T47D (cell line): ENCODE measurements around the gene TOR1AIP2.
"Not testable (repeated sequence)": the region's sequence is repeated elsewhere in the genome, so short reads cannot be mapped to it uniquely, and the experiment has no call there.

Source experiments
- DNase-seq, 2 experiments: peaks; one replicate each; pipeline versions ENCODE4 v3.0.0 to v3.0.0-alpha.2; 2011 to 2012; ENCODE audit warnings: low read depth in 1 of 2, low spot score in 1 of 2
- JUND ChIP-seq: IDR thresholded peaks from 2 replicates; pipeline ENCODE4 v1.6.1; 2012; ENCODE audit warnings: low read depth
- in situ Hi-C: cut with HindIII; loops from 2 replicates; pipeline ENCODE4 v1.10.0; 2016; ENCODE audit warnings: low sequenced_read_pairs, low pct_unique_long_range_greater_than_20kb

The TOR1AIP2 gene

DNA sequence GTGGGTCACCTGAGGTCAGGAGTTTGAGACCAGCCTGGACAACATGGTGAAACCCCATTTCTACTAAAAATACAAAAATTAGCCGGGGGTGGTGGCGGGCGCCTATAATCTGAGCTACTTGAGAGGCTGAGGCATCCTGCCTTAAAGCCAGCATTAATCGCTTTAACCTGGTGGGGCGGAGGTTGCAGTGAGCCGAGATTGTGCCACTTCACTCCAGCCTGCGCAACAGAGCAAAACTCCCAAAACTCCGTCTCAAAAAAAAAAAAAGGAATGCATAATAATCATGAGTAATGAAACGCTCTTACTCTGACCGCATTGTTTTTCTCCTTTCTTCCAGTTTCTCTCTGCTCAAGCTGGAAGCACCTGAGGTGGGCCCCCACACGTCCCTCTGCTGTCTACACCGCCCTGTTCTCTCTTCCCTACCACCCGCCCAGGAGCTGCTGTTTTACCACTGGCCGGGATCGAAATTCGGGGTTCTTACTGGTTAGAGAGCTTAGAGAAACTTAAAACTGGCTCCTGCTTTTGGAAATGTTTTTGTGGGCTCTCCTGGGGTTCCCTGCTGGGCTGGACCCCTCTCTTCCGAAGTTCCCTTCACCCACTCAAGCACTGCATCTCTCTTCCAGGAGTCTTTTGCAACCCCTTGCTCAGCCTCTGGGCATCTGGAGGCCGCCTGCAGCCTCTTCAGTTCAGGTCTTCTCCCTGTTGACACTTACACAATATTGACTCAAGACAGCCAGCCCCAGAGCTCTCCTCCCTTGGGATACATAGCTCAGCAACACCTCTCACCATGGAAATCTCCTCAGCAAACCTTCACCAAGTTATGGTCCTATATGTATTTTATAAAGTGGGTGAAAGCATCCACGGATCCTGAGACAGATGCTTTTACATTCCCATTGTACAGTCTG, 72.1 kb downstream of the TOR1AIP2 start:
- peak in 1 of 2 experiments; percentile 48 for DNase-seq
- in situ Hi-C loops: no loop called here
- TF ChIP-seq JUND: no peak

DNA sequence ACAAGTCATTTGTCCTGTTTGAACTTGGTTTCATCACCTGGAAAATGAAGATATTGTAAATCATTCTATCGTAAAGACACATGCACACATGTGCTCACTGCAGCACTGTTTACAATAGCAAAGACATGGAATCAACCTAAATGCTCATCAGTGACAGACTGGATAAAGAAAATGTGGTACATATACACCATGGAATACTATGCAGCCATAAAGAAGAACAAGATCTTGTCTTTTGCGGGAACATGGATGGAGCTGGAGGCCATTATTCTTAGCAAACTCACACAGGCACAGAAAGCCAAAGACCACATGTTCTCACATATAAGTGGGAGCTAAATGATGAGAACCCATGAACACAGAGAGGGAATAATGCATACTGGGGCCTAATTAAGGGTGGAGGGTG, 73.2 kb downstream of the TOR1AIP2 start:
- in situ Hi-C loops, DNase-seq: not testable (repeated sequence)

DNA sequence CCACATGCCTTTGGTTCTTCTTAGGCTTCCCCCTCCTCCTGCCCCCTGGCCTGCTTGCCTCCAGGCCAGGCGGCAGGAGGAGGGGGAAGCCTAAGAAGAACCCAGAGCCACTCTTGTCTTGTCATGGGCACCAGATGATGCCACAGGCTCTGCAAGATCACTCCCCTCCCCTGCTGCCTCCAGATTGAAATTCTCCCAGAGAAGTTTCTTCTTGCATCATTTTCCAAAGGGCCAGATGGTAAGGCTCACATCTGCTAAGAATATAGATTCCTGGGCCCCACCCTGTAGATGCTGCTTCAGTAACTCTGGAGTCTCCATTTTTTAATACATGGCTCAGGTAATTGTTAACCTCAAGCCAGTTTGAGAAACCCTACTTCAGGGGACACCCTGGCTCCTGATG, 73.7 kb downstream of the TOR1AIP2 start:
- no peak for TF ChIP-seq JUND
- in situ Hi-C loops: no loop called here
- no peak for DNase-seq

DNA sequence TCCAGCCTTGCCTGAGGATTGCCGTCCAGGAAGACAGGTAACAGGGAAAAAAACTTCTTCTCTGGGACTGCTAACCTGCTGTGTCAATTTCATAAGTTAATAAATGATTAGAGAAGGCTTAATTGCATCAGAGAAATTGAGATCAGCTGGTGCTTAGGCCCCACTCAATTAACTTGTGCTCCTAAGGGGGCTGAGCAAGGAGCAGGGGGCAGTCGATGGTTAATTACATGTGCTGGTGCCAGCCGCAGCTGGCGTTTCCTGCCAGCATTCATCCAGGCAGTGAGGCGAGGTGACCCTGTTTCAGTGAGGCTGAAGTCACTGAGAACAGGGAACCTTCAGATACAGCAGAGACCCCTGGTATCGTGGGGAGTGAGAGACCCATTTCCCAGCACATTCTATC, 74.5 kb downstream of the TOR1AIP2 start:
- in situ Hi-C loops: no loop called here
- DNase-seq: no peak
- no peak for TF ChIP-seq JUND

DNA sequence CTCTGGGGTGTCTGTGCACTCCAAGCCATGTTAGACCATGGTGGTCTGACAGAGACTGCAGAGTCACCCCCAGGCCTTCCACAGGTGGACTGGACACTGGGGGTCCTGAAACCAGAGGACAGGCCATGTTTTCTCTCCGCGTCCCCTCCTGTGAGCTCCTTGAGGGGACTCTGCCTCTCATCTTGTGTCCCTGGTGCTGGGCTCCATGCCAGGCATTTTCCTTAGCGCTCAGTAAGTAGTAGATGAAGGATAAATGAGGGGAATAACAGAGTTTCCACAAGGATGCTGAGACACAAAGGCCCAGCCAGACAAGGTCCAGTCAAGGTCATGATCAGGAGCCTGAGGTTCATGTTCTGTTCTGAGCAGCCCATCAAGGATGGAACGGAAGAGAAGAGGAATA, 77.1 kb downstream of the TOR1AIP2 start:
- no peak for TF ChIP-seq JUND
- DNase-seq: no peak
- in situ Hi-C loops: no loop called here

GRCh38 chr1:179798864-179799516, 78.6 kb downstream of the TOR1AIP2 start:
- DNase-seq: no peak
- TF ChIP-seq JUND: no peak
- in situ Hi-C loops: no loop called here

GRCh38 chr1:179798213-179798863, 79.3 kb downstream of the TOR1AIP2 start:
- no peak for DNase-seq
- no peak for TF ChIP-seq JUND
- in situ Hi-C loops: no loop called here

GRCh38 chr1:179794669-179795068, 82.9 kb downstream of the TOR1AIP2 start:
- DNase-seq: no peak
- in situ Hi-C loops: no loop called here

GRCh38 chr1:179794146-179794545, 83.5 kb downstream of the TOR1AIP2 start:
- DNase-seq: no peak
- no peak for TF ChIP-seq JUND
- in situ Hi-C loops: no loop called here

More at GRCh38 chr1:179794669-179795068, 82.9 kb downstream of the TOR1AIP2 start:
- no peak for TF ChIP-seq JUND

DNA sequence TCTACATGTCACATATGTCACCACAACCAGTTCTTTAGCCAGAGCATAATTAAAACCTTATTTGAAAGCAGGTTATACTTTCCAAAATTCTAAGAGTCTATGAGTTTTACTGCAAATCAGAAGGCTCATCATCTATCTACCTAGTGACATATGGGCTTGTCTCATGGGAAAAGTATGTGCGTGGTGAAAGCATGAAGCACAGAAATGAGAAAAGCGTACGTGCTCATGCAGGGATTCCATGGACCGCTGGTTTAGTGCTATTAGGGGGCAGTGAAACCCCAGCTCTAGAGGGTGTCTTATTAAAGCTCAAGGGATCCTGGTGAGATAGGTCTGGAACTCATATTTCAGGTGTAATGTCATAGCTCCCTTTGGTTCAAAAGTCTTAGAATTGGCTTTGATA, 84.3 kb downstream of the TOR1AIP2 start:
- DNase-seq: no peak
- in situ Hi-C loops: no loop called here
- TF ChIP-seq JUND: no peak
